ENCODE data around the gene NPR3. TPM values are rescaled to one million over a fixed set of nuclear protein-coding genes. Genes with fewer than 3 reads are reported as not detected.
"Not testable (repeated sequence)": the region's sequence is repeated elsewhere in the genome, so short reads cannot be mapped to it uniquely, and the experiment has no call there.

NPR3 gene
- total RNA-seq, 1 donor from 2014 or later: 116 TPM

DNA sequence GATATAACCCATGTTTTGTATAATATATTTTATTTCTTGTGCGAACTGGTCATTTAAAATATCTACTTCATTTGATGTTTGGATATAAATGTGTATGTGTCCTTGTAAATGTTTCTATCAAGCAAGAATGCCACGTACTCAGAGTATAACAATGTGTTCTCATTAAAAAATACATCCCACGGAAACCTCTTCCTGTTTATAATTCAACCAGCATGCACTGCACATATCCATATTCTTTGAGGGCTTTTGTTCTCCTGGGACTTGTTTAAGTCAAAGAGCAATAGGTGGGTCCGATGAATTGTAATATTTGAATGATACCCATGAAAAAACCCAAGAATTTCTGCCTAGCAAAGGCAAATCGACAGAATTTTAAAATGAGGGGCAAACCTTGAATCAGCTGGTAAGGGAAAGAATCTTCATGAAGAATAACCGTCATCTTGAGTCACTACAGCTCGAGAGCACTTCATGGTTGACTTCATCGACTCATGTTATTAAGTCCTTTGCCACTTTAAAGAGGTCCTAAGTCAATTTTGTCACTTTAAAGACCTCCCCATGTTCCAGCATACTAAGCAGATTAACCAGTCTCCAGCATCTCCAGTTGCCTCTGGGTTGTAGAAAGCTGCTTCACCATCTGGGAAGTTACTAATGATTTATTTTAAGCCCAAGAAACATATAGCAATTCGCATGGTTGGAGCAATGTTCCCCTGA lies 80.6 kb downstream of the NPR3 start:
- H3K4me1 Mint-ChIP-seq (ENCODE audit: unreplicated experiment): no peaks in the 10 kb centered on the region
- peaks cover 15% of the 10 kb centered on the region for H3K36me3 Mint-ChIP-seq
- DNase-seq (ENCODE audit: extremely low spot score, unreplicated experiment): no peak
- H3K9me3 Mint-ChIP-seq: peaks cover 7% of the 10 kb centered on the region
- no peak overlapping the region for H3K27ac Mint-ChIP-seq
- no peak overlapping the region for H3K4me3 Mint-ChIP-seq
- no peak for TF ChIP-seq CTCF (conservative IDR thresholded peaks at IDR 0.05)
- H3K27me3 Mint-ChIP-seq: peaks cover 9% of the 10 kb centered on the region

DNA sequence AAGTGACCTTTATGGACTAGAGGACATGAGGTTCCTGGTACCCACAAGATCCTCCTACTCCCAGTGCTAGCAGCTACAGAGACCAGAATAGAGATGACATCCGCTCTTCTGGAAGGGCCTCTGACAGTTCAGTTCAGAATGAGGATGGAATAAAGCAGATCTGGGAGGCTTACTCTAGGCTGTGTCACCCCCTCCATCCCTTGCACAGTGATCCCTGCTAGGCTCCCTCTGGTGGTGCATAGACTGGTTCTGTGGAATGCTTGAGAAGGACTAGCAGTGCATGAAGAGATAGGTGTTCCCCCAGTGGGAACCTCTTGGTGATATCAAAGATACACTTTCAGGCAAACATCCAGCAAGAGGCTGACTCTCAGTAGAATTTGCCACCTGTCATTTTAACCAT lies 83.0 kb downstream of the NPR3 start:
- peaks cover 5% of the 10 kb centered on the region for H3K27me3 Mint-ChIP-seq
- no peak overlapping the region for H3K4me3 Mint-ChIP-seq
- no peaks in the 10 kb centered on the region for H3K4me1 Mint-ChIP-seq (ENCODE audit: unreplicated experiment)
- TF ChIP-seq CTCF (conservative IDR thresholded peaks at IDR 0.05): no peak
- no peak overlapping the region for H3K27ac Mint-ChIP-seq
- no peak for DNase-seq (ENCODE audit: extremely low spot score, unreplicated experiment)
- H3K9me3 Mint-ChIP-seq: peaks cover 7% of the 10 kb centered on the region
- peaks cover 8% of the 10 kb centered on the region for H3K36me3 Mint-ChIP-seq

- no peaks in the 10 kb centered on the region for H3K27me3 Mint-ChIP-seq
- no peak overlapping the region for H3K4me3 Mint-ChIP-seq
- no peak for DNase-seq (ENCODE audit: extremely low spot score, unreplicated experiment)
- peaks cover 4% of the 10 kb centered on the region for H3K9me3 Mint-ChIP-seq
- H3K27ac Mint-ChIP-seq: no peak overlapping the region
- H3K36me3 Mint-ChIP-seq: peaks cover 5% of the 10 kb centered on the region
- no peak for TF ChIP-seq CTCF (conservative IDR thresholded peaks at IDR 0.05)
- H3K4me1 Mint-ChIP-seq (ENCODE audit: unreplicated experiment): peaks cover 17% of the 10 kb centered on the region
Observed at GRCh38 chr5:32802764-32803163, 91.6 kb downstream of the NPR3 start.

DNA sequence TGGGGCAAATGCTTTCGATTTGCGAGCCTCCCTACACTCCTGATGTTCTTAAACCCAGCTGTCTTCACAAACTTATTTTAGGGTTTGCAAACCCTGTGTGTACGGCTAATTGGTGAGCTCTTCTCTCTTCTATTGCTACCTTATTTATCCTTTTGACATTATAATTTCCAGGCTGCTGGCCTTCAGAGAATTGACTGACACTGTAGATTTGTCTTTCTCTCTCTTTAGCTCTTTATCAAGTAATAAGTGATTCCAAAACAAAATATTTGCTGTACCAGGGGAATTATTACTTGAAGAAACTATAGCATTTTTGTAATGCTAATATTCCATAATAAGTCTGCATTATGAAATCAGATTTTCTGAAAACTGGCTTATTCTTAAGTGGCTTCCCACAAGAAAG lies 92.5 kb downstream of the NPR3 start:
- Mint-ChIP-seq H3K36me3 (peaks cover 5% of the 10 kb centered on the region), H3K4me1 (ENCODE audit: unreplicated experiment) (peaks cover 17% of the 10 kb centered on the region), H3K4me3 (no peak overlapping the region), H3K27me3 (no peaks in the 10 kb centered on the region), H3K27ac (no peak overlapping the region), H3K9me3 (peaks cover 4% of the 10 kb centered on the region)
- DNase-seq (ENCODE audit: extremely low spot score, unreplicated experiment): no peak
- TF ChIP-seq CTCF (conservative IDR thresholded peaks at IDR 0.05): no peak

GRCh38 chr5:32805462-32805861 lies 94.3 kb downstream of the NPR3 start:
- not testable (repeated sequence) for H3K36me3 Mint-ChIP-seq; H3K27me3 Mint-ChIP-seq; H3K9me3 Mint-ChIP-seq; H3K27ac Mint-ChIP-seq; H3K4me3 Mint-ChIP-seq; DNase-seq (ENCODE audit: extremely low spot score, unreplicated experiment)
- peaks cover 17% of the 10 kb centered on the region for H3K4me1 Mint-ChIP-seq (ENCODE audit: unreplicated experiment)

DNA sequence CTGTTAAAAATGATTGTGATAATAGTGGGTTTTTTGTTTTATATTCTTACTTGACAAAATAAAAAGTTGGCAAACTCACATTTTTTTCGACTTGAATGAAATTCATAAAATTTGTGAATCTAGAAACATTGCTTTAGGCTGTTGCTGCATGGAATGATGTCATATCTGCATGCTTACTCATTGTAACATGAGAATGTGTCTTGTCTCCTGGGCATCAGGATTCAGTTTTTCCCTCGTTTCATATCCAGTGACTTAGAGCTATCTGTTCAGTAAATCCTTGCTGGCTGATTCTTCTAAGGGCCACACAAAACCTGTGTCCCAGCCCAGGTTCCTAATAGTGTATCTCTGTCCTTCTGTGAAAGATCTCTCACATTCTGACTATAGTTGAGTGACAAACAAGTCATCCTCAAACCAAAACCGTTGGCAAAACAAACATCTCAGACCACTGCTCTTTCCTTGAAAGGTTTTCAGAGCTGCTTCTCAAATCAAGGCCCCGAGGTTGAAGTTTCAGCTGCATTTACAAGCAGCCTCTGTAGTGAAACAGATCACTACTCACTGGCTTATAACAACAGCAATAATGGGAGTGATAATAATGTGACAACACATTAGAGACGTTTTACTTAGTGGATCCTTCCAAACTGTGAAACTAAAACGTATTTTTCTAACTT lies 95.0 kb downstream of the NPR3 start:
- H3K27me3 Mint-ChIP-seq: no peaks in the 10 kb centered on the region
- no peak for TF ChIP-seq CTCF (conservative IDR thresholded peaks at IDR 0.05)
- no peaks in the 10 kb centered on the region for H3K36me3 Mint-ChIP-seq
- H3K4me1 Mint-ChIP-seq (ENCODE audit: unreplicated experiment): peaks cover 17% of the 10 kb centered on the region
- H3K4me3 Mint-ChIP-seq: peak overlapping the region; percentile 37
- peaks cover 4% of the 10 kb centered on the region for H3K9me3 Mint-ChIP-seq
- H3K27ac Mint-ChIP-seq: peak overlapping the region; percentile 75
- no peak for DNase-seq (ENCODE audit: extremely low spot score, unreplicated experiment)
